Keratinocyte (primary cell): ENCODE data around the gene MYCBP2. TPM values are rescaled to one million over a fixed set of nuclear protein-coding genes. Genes with fewer than 3 reads are reported as not detected.

Source experiments
- DNase-seq: peaks from one replicate; pipeline ENCODE4 v3.0.0-alpha.2; 2011; ENCODE audit warnings: low read depth, missing footprints, low spot score
- FAIRE-seq: peaks from 2 replicates; lab custom pipeline; 2011; peaks lifted over from hg19 to GRCh38; lab: Jason Lieb, UNC
- H2AFZ ChIP-seq: 2 replicates; pipeline ENCODE4 v1.6.0; 2012; ENCODE audit warnings: low read length, control low read depth, inconsistent platforms; ENCODE audit not compliant: control insufficient read depth
- H3K27ac ChIP-seq: 2 replicates; pipeline ENCODE4 v1.5.1; 2011; ENCODE audit warnings: low read length; ENCODE audit not compliant: control insufficient read depth, insufficient read depth
- H3K27me3 ChIP-seq: 3 replicates; pipeline ENCODE4 v1.6.0; 2011; ENCODE audit warnings: low read length; ENCODE audit not compliant: control insufficient read depth, insufficient read depth; ENCODE audit errors: extremely low read depth
- H3K36me3 ChIP-seq, 2 experiments: 2 replicates in 1 of 2; 3 replicates in 1 of 2; pipeline ENCODE4 v1.5.1; 2011; ENCODE audit warnings: low read length in 2 of 2, mild to moderate bottlenecking in 1 of 2; ENCODE audit not compliant: control insufficient read depth in 2 of 2, insufficient read depth in 2 of 2; ENCODE audit errors: extremely low read depth in 1 of 2
- H3K4me1 ChIP-seq: 3 replicates; pipeline ENCODE4 v1.5.1; 2011; ENCODE audit warnings: low read length; ENCODE audit not compliant: control insufficient read depth, insufficient read depth; ENCODE audit errors: extremely low read depth
- H3K4me2 ChIP-seq: 3 replicates; pipeline ENCODE4 v1.6.0; 2011; ENCODE audit warnings: low read depth, low read length; ENCODE audit not compliant: control insufficient read depth, insufficient read depth; ENCODE audit errors: extremely low read depth
- H3K4me3 ChIP-seq, 3 experiments: fragments of 200-600 bp in 1 of 3; sonication (generic) in 1 of 3; 2 replicates in 2 of 3; 3 replicates in 1 of 3; pipeline ENCODE4 v1.5.1; 2011 to 2016; ENCODE audit warnings: low read length in 3 of 3, mild to moderate bottlenecking in 3 of 3, control low read depth in 2 of 3, inconsistent platforms in 1 of 3, low read depth in 1 of 3, mixed read lengths in 1 of 3, mixed run types in 1 of 3, moderate library complexity in 1 of 3; ENCODE audit not compliant: control insufficient read depth in 2 of 3, insufficient read depth in 2 of 3; ENCODE audit errors: extremely low read depth in 1 of 3
- H3K79me2 ChIP-seq: 2 replicates; pipeline ENCODE4 v1.6.0; 2012; ENCODE audit warnings: low read length; ENCODE audit not compliant: control insufficient read depth, insufficient read depth
- H3K9ac ChIP-seq: 3 replicates; pipeline ENCODE4 v1.6.0; 2011; ENCODE audit warnings: low read length; ENCODE audit not compliant: control insufficient read depth, insufficient read depth; ENCODE audit errors: extremely low read depth
- H3K9me1 ChIP-seq: 3 replicates; pipeline ENCODE4 v1.6.0; 2011; ENCODE audit warnings: low read length; ENCODE audit not compliant: control insufficient read depth, insufficient read depth; ENCODE audit errors: extremely low read depth
- H3K9me3 ChIP-seq: 2 replicates; pipeline ENCODE4 v1.5.1; 2012; ENCODE audit warnings: low read depth, low read length; ENCODE audit not compliant: control insufficient read depth
- H4K20me1 ChIP-seq: 3 replicates; pipeline ENCODE4 v1.6.0; 2011; ENCODE audit warnings: low read length; ENCODE audit not compliant: control insufficient read depth, insufficient read depth; ENCODE audit errors: extremely low read depth
- EZH2 ChIP-seq: IDR thresholded peaks from one replicate; pipeline ENCODE4 v1.6.1; 2012; ENCODE audit warnings: inconsistent platforms, mild to moderate bottlenecking, low read length, moderate library complexity
- dilution Hi-C: fragments of 300-500 bp; cut with MboI; formaldehyde crosslinking; loops from one replicate; pipeline ENCODE4 v1.7.0; 2020; ENCODE audit warnings: low sequenced_read_pairs; ENCODE audit not compliant: extremely low pct_ligation_motif_present
- polyA plus RNA-seq, 5 experiments: library from polyadenylated mRNA; depleted of rRNA in 3 of 5; stranded (reverse) in 3 of 5; stranded (forward) in 1 of 5; unstranded in 1 of 5; fragments of >200 nt; gene quantifications; 1 replicate in 1 of 5; 2 replicates in 3 of 5; 3 replicates in 1 of 5; pipeline versions ENCODE4 v1.2.1 to v1.2.3, GENCODE V29; 2011 to 2012; ENCODE audit warnings: missing spikeins in 2 of 5, low read depth in 1 of 5, low replicate concordance in 1 of 5
- TF ChIP-seq, protein P1 (sequence below), 3 experiments: IDR thresholded peaks in 1 of 3; conservative IDR thresholded peaks in 1 of 3; optimal IDR thresholded peaks in 1 of 3; 2 replicates in 2 of 3; 3 replicates in 1 of 3; pipeline versions ENCODE3 to v1.5.1; 2011; ENCODE audit warnings: low read length in 3 of 3, mild to moderate bottlenecking in 3 of 3, moderate library complexity in 2 of 3, control low read depth in 1 of 3, inconsistent platforms in 1 of 3; ENCODE audit not compliant: insufficient read depth in 2 of 3; ENCODE audit errors: extremely low read depth in 1 of 3

MYCBP2 gene
- polyA plus RNA-seq, 1 donor (not counting 4 experiments of a cell fraction or from before 2014, with no cell fraction given): 43.8 TPM

- Histone ChIP-seq H3K9me1 (no peaks in the 10 kb centered on the region), H3K9me3 (no peaks in the 10 kb centered on the region), H3K4me3 (no peak overlapping the region), H3K4me2 (no peak overlapping the region), H3K27ac (no peak overlapping the region), H3K79me2 (no peaks in the 10 kb centered on the region), H4K20me1 (no peaks in the 10 kb centered on the region), H3K27me3 (no peaks in the 10 kb centered on the region), H3K9ac (no peak overlapping the region), H3K36me3 (peaks cover 2 to 7% of the 10 kb centered on the region in 2 experiments), H3K4me1 (no peaks in the 10 kb centered on the region), H2AFZ (no peak overlapping the region)
- dilution Hi-C loops: no loop called here
- TF ChIP-seq, protein P1, sequence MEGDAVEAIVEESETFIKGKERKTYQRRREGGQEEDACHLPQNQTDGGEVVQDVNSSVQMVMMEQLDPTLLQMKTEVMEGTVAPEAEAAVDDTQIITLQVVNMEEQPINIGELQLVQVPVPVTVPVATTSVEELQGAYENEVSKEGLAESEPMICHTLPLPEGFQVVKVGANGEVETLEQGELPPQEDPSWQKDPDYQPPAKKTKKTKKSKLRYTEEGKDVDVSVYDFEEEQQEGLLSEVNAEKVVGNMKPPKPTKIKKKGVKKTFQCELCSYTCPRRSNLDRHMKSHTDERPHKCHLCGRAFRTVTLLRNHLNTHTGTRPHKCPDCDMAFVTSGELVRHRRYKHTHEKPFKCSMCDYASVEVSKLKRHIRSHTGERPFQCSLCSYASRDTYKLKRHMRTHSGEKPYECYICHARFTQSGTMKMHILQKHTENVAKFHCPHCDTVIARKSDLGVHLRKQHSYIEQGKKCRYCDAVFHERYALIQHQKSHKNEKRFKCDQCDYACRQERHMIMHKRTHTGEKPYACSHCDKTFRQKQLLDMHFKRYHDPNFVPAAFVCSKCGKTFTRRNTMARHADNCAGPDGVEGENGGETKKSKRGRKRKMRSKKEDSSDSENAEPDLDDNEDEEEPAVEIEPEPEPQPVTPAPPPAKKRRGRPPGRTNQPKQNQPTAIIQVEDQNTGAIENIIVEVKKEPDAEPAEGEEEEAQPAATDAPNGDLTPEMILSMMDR (optimal IDR thresholded peaks at IDR 0.05 in 1 of 3, IDR thresholded peaks at IDR 0.05 in 1 of 3, conservative IDR thresholded peaks at IDR 0.05 in 1 of 3; ENCODE audit: extremely low read depth in 1 of 3, insufficient read depth in 2 of 3, low read length in 3 of 3): no peak
- TF ChIP-seq EZH2: no peak
- DNase-seq: no peak
- no peak for FAIRE-seq
Observed at GRCh38 chr13:77219401-77219800, 107.5 kb downstream of the MYCBP2 start.

DNA sequence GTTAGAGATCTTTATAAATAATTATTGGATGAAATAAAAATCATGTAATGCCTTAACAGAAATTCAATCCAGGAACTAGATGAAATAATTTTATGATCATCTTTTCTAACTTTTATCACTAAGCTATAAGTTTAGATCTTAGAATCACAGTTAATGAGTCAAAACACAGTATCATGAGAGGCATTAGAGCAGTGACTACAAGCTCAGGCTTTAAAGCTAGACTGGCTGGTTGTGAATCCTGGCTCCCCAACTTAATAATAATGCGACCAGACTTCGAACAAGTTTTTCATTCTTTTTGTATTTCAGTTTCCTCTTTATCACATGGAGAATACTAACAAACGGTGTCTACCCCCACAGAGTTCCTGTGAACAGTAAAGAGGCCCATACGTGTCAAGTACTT is 108.6 kb downstream of the MYCBP2 start:
- Histone ChIP-seq H3K27me3 (no peaks in the 10 kb centered on the region), H3K27ac (no peak overlapping the region), H2AFZ (no peak overlapping the region), H3K4me2 (no peak overlapping the region), H3K36me3 (peaks cover 2 to 10% of the 10 kb centered on the region in 2 experiments), H3K9ac (no peak overlapping the region), H3K9me1 (no peaks in the 10 kb centered on the region), H3K4me1 (no peaks in the 10 kb centered on the region), H3K9me3 (no peaks in the 10 kb centered on the region), H3K79me2 (no peaks in the 10 kb centered on the region), H3K4me3 (no peak overlapping the region), H4K20me1 (no peaks in the 10 kb centered on the region)
- no peak for FAIRE-seq
- dilution Hi-C loops: no loop called here
- no peak for TF ChIP-seq EZH2
- TF ChIP-seq, protein P1 (optimal IDR thresholded peaks at IDR 0.05 in 1 of 3, IDR thresholded peaks at IDR 0.05 in 1 of 3, conservative IDR thresholded peaks at IDR 0.05 in 1 of 3; ENCODE audit: extremely low read depth in 1 of 3, insufficient read depth in 2 of 3, low read length in 3 of 3): no peak
- DNase-seq: no peak
